Esophagus muscularis mucosa (tissue), 4 donors: ENCODE data around the gene STX18. TPM values are rescaled to one million over a fixed set of nuclear protein-coding genes. Genes with fewer than 3 reads are reported as not detected.

Source experiments
- DNase-seq: peaks from one replicate; pipeline ENCODE4 v3.0.0-alpha.2; 2017; ENCODE audit errors: extremely low spot score
- H3K27ac ChIP-seq, 4 donors: fragments of 200-600 bp; sonication (generic); replicated peaks in 1 of 4; 1 replicate in 3 of 4; 2 replicates in 1 of 4; pipeline ENCODE4 v1.5.1; 2016 to 2019; ENCODE audit warnings: mild to moderate bottlenecking in 1 of 4
- H3K27me3 ChIP-seq, 4 donors: fragments of 200-600 bp; sonication (generic); one replicate each; pipeline versions ENCODE4 v1.5.1 to v1.6.0; 2016 to 2019
- H3K36me3 ChIP-seq, 4 donors: fragments of 200-600 bp; sonication (generic); one replicate each; pipeline ENCODE4 v1.5.1; 2016 to 2019
- H3K4me1 ChIP-seq, 4 donors: fragments of 200-600 bp; sonication (generic); one replicate each; pipeline ENCODE4 v1.5.1; 2016 to 2019
- H3K4me3 ChIP-seq, 4 donors: fragments of 200-600 bp; sonication (generic); 1 replicate in 2 of 4; 2 replicates in 2 of 4; pipeline ENCODE4 v1.5.1; 2016 to 2019; ENCODE audit warnings: mild to moderate bottlenecking in 4 of 4, moderate library complexity in 1 of 4
- H3K9me3 ChIP-seq, 4 donors: fragments of 200-600 bp; sonication (generic); 1 replicate in 3 of 4; 2 replicates in 1 of 4; pipeline ENCODE4 v1.5.1; 2016 to 2019
- CTCF ChIP-seq, 3 experiments: fragments of 200-600 bp in 2 of 3; fragments of 450-650 bp in 1 of 3; sonication (generic) in 2 of 3; IDR thresholded peaks; one replicate each; pipeline ENCODE4 v1.5.1; 2017 to 2019; ENCODE audit warnings: antibody characterized with exemption in 3 of 3, mild to moderate bottlenecking in 2 of 3, moderate library complexity in 1 of 3
- EP300 ChIP-seq: sonication (generic); formaldehyde crosslinking; IDR thresholded peaks from one replicate; pipeline ENCODE4 v1.6.1; 2017; ENCODE audit warnings: antibody characterized with exemption
- POLR2A ChIP-seq: fragments of 450-650 bp; IDR thresholded peaks from one replicate; pipeline ENCODE4 v1.6.1; 2017; ENCODE audit warnings: antibody characterized with exemption, moderate library complexity, mild to moderate bottlenecking, low read depth
- POLR2AphosphoS5 ChIP-seq, 2 donors: sonication (generic); formaldehyde crosslinking; IDR thresholded peaks; one replicate each; pipeline ENCODE4 v1.6.1; 2017; ENCODE audit warnings: antibody characterized with exemption in 2 of 2
- WGBS: methylation state at CpG from one replicate; pipeline ENCODE4 v1.1.5; 2018; 5-methylcytosine and 5-hydroxymethylcytosine counted together
- intact Hi-C: fragments of 100-400 bp; cut with DNase I; formaldehyde crosslinking; loops from one replicate; pipeline ENCODE4 v1.15.1; 2023
- total RNA-seq, 4 donors: library from RNA; depleted of rRNA; stranded (reverse); fragments of >200 nt; gene quantifications; one replicate each; pipeline versions ENCODE4 v1.1.0 to v1.2.1, GENCODE V29; 2016

The STX18 gene
- 10 to 100 TPM; 14.5 to 21.0 (median 17.8) TPM for total RNA-seq

GRCh38 chr4:4541661-4542570 is at the start of gene STX18:
Gene STX18 (minus strand): TSS chr4:4542048. CDS start chr4:4541964, 84 bp downstream.
- Histone ChIP-seq H3K27ac (peak within 1 kb of the TSS; percentile 79 to 88 (median 82)), H3K9me3 (no peaks in the 10 kb centered on the region), H3K36me3 (peaks cover 0 to 17% (median 6%) of the 10 kb centered on the region in 4 donors), H3K27me3 (no peaks in the 10 kb centered on the region), H3K4me3 (peak within 1 kb of the TSS; percentile 76 to 99 (median 91)), H3K4me1 (peaks cover 28 to 37% (median 34%) of the 10 kb centered on the region in 4 donors)
- intact Hi-C loops = no loop called here
- peak; percentile 95 for DNase-seq
- 0% methylated on average over 15 of the region's 76 CpGs for WGBS
- TF ChIP-seq POLR2A (peak; percentile 31), POLR2AphosphoS5 (IDR thresholded peaks at IDR 0.05) (peak; percentile 88 to 91), CTCF (IDR thresholded peaks at IDR 0.05) (peak in 1 of 3 experiments; percentile 19), EP300 (no peak)

- H3K36me3 ChIP-seq = no peaks in the 10 kb centered on the region
- TF ChIP-seq CTCF (IDR thresholded peaks at IDR 0.05) (no peak), EP300 (no peak), POLR2AphosphoS5 (IDR thresholded peaks at IDR 0.05) (no peak), POLR2A (no peak)
- WGBS = 86% methylated on average over 4 of the region's 4 CpGs
- H3K27me3 ChIP-seq = no peaks in the 10 kb centered on the region
- intact Hi-C loops = no loop called here
- no peak overlapping the region for H3K4me3 ChIP-seq
- H3K9me3 ChIP-seq = peaks cover 0 to 19% (median 3%) of the 10 kb centered on the region in 4 donors
- H3K27ac ChIP-seq = no peak overlapping the region
- H3K4me1 ChIP-seq = no peaks in the 10 kb centered on the region
- no peak for DNase-seq
Measured at GRCh38 chr4:4591071-4591470, 49.2 kb upstream of the STX18 start.

DNA sequence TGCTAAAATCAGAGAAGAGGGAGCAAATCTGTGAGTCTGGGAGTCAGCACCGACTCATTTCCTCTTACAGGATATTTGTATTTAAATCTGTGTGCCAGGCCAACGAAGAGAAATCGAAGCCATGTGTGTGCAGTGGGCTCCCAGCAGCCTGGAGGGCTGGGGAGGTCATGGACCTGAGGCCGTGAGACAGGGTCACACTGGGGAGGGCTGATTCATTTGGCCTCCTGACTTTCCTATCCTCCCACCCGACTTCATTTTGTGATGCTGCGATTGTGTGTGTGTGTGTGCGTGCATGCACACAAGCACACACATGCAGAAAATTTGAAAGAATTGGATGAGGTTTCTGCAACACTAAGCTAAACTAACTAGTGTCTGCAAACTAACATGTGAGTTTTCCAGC is 48.7 kb upstream of the STX18 start:
- Histone ChIP-seq H3K27ac (no peak overlapping the region), H3K4me1 (no peaks in the 10 kb centered on the region), H3K9me3 (peaks cover 0 to 19% (median 2%) of the 10 kb centered on the region in 4 donors), H3K27me3 (no peaks in the 10 kb centered on the region), H3K36me3 (no peaks in the 10 kb centered on the region), H3K4me3 (no peak overlapping the region)
- DNase-seq = no peak
- intact Hi-C loops = no loop called here
- TF ChIP-seq POLR2AphosphoS5 (IDR thresholded peaks at IDR 0.05) = no peak
- WGBS = 58% methylated on average over 7 of the region's 7 CpGs

DNA sequence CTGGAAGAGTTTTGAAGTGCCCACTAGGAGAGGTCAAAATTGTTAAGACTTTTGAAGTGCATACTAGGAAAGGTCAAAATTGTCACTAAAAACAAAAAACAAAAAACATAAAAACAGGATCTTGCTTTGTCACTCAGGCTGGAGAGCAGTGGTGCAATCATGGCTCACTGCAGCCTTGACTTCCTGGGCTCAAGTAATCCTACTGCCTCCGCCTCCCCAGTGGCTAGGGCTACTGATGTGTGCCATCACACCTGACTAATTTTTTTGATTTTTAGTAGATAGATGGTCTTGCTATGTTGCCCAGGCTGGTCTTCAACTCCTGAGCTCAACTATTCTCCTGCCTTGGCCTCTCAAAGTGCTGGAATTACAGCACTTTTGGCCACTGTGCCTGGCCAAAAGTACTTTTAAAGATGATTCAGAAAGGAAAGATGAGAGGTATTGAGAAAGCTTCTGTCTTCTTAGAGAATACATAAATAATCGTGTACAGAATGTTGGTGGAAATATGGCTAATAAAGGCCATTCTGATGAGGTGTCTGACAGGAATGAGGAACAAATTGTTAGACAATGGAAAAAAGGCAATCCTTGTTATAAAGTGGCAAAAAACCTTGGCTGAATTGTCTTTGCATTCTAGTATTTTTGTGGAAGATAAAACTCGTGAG is 43.3 kb upstream of the STX18 start:
- H3K27me3 ChIP-seq = no peaks in the 10 kb centered on the region
- TF ChIP-seq POLR2AphosphoS5 (IDR thresholded peaks at IDR 0.05) (no peak), CTCF (IDR thresholded peaks at IDR 0.05) (no peak), POLR2A (no peak), EP300 (no peak)
- no peak for DNase-seq
- intact Hi-C loops = no loop called here
- no peaks in the 10 kb centered on the region for H3K36me3 ChIP-seq
- H3K9me3 ChIP-seq = no peaks in the 10 kb centered on the region
- no peak overlapping the region for H3K4me3 ChIP-seq
- H3K27ac ChIP-seq = no peak overlapping the region
- 82% methylated on average over 3 of the region's 3 CpGs for WGBS
- no peaks in the 10 kb centered on the region for H3K4me1 ChIP-seq

GRCh38 chr4:4583606-4584005 is 41.8 kb upstream of the STX18 start:
- H3K36me3 ChIP-seq = no peaks in the 10 kb centered on the region
- no peaks in the 10 kb centered on the region for H3K4me1 ChIP-seq
- no peak overlapping the region for H3K4me3 ChIP-seq
- H3K27ac ChIP-seq = no peak overlapping the region
- no peaks in the 10 kb centered on the region for H3K9me3 ChIP-seq
- TF ChIP-seq EP300 (no peak), POLR2A (no peak), POLR2AphosphoS5 (IDR thresholded peaks at IDR 0.05) (no peak), CTCF (IDR thresholded peaks at IDR 0.05) (no peak)
- DNase-seq = no peak
- WGBS = 96% methylated on average over 4 of the region's 4 CpGs
- intact Hi-C loops = no loop called here
- H3K27me3 ChIP-seq = no peaks in the 10 kb centered on the region
